GM12878 (cell line): ENCODE measurements around the gene CCDC150.

Source experiments
- HDGF ChIP-seq: fragments of 450-650 bp; IDR thresholded peaks from 2 replicates; pipeline ENCODE4 v1.6.1; 2016; ENCODE audit warnings: antibody characterized with exemption
- PAX5 ChIP-seq: IDR thresholded peaks from 2 replicates; pipeline ENCODE4 v1.6.1; 2011; ENCODE audit warnings: low read depth, low read length, borderline replicate concordance
- POLR2A ChIP-seq: IDR thresholded peaks from 2 replicates; pipeline ENCODE4 v1.6.1; 2011; ENCODE audit warnings: low read depth, mild to moderate bottlenecking, low read length

GRCh38 chr2:196745711-196746110 lies 106.2 kb downstream of the CCDC150 start:
- TF ChIP-seq POLR2A (no peak), PAX5 (no peak), HDGF (no peak)
